ENCODE data around the gene SLC9A7.
"Not testable (repeated sequence)": the region's sequence is repeated elsewhere in the genome, so short reads cannot be mapped to it uniquely, and the experiment has no call there.

Gene SLC9A7

DNA sequence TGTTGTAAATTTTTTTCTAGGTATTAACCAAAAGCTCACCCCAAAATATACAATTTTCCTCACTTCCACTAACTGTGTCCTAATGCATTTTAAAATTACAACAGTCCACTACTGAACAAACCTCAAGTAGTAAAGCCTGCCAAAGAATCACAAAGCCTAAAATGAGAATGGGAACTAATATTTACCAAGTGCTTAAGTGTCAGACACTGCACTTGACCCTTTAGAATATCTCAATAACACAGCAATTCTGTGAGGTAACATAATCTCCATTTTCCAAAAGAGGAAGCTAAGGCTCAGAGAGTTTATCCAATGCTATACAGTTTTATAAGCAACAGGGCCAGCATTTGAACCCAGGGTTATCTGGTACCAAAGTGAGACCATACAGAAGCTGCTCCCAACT, 4.9 kb downstream of the SLC9A7 start:
- DNase-seq (ENCODE audit: low read depth) = no peak

DNA sequence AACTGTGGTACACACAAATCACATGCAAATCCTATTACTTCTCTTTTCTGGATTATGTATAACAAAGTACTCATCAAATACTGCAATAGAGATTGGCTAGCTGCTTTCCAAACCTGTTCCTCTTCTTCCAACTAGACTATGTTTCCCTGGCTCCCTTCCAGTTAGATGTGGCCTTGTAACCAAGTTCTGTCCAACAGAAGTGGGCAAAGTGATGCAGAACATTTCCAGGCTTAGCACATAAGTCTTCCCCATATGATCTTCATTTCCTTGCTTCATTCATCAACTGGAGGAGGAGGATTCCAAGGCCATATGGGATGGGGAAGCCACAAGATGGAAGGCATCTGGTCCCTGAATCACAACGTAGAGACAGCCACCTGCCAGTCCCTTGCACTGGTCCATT, 8.0 kb downstream of the SLC9A7 start:
- DNase-seq (ENCODE audit: low read depth) = no peak

GRCh38 chrX:46744009-46744408, 14.9 kb downstream of the SLC9A7 start:
- DNase-seq (ENCODE audit: low read depth) = no peak

DNA sequence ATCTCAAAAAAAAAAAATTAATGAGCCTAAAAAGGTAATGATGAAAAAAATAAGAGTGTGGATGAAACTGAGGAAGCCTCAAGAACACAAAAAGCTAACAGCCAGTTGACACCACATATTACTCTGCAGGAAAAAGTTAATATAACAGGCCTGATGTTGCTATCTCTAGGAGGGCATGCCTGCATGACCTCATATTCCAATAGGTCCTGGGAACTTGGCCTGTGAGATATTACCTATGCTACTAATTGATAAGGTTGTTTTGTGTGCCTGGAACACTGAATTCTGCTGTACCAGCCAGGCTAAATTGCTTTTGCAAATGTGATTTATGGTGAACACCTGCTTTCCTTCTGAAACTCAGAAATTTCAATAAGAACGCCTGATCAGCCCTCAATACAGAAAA, 15.9 kb downstream of the SLC9A7 start:
- DNase-seq (ENCODE audit: low read depth) = no peak

DNA sequence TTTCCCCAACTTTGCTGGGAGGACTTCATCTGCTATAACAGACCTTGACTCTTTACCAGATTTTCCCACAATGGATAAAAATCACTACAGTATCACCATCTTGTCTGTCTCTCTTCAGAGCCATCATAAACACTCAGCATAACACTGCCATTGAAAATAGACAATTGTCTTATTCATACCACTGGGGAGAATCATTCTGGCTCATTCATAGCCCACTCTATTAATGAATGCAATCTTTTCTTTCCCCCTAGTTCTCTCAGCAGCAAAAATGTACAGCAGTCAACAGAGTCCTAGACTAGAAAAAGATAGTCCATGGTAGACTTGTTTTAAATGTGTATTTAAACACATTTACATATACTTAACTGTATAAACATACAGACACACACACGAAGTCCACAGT, 19.2 kb downstream of the SLC9A7 start:
- no peak for DNase-seq (ENCODE audit: low read depth)

GRCh38 chrX:46737462-46737861, 21.5 kb downstream of the SLC9A7 start:
- no peak for DNase-seq (ENCODE audit: low read depth)

DNA sequence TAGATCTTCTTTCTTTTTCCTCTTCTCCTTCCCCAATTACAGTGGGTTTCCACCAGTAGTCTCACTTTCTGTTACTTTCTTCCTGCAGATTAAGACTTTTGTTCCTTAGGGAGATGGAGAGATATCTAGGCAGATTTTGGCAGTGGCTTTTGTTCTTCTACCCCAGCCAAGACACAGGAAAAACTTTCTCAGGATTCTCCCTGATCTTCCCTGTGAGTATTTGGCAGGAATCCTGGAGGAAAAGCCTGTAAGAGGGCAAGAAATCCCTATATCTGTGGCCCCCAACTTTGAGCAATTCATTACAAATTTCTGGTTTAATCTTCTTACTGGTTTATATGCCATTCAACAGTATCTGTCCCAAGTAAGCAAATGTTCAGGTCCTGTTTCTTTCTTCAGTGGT, 21.9 kb downstream of the SLC9A7 start:
- DNase-seq (ENCODE audit: low read depth) = no peak

GRCh38 chrX:46735622-46736021, 23.3 kb downstream of the SLC9A7 start:
- no peak for DNase-seq (ENCODE audit: low read depth)

DNA sequence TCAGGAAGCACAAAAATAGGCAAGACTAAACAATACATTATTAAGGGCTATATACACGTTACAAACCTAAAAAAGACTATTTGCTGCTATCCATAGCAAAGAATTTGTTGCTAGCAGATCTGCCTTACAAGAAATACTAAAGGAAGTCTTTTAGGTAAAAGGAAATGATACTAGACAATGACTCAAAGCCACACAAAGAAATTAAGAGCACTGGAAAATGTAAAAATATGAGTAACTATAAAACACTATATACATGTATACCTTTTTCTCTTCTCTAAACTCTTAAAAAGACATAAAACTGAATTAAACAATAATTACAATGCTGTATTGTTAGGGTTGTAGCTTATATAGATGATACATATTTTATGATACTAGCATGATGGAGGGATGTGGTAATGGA, 25.7 kb downstream of the SLC9A7 start:
- DNase-seq (ENCODE audit: low read depth) = no peak

GRCh38 chrX:46730765-46731164, 28.2 kb downstream of the SLC9A7 start:
- DNase-seq (ENCODE audit: low read depth) = no peak

DNA sequence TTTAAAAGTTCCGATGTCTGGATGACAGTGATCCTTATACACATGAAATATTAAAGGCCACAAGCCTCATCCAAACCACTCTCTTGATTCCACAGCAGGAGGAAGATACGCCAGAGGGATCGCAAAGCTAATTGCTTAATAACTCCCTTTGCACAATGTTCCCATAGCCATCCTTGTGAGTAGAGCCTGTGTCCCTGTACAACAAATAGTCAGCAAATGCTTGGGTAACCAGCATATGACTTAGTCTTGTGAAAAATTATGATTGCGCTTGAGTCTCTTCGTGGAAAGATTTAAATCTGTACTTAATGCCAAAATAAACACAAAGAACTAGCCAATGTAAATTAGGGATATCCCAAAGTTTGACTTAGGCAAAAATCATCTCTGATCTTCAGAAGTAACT, 31.5 kb downstream of the SLC9A7 start:
- no peak for DNase-seq (ENCODE audit: low read depth)

GRCh38 chrX:46723569-46723927, 35.4 kb downstream of the SLC9A7 start:
- DNase-seq (ENCODE audit: low read depth) = not testable (repeated sequence)

- DNase-seq (ENCODE audit: low read depth) = no peak
Measured at GRCh38 chrX:46722742-46723568, 36.0 kb downstream of the SLC9A7 start.

GRCh38 chrX:46716796-46717195, 42.1 kb downstream of the SLC9A7 start:
- no peak for DNase-seq (ENCODE audit: low read depth)

DNA sequence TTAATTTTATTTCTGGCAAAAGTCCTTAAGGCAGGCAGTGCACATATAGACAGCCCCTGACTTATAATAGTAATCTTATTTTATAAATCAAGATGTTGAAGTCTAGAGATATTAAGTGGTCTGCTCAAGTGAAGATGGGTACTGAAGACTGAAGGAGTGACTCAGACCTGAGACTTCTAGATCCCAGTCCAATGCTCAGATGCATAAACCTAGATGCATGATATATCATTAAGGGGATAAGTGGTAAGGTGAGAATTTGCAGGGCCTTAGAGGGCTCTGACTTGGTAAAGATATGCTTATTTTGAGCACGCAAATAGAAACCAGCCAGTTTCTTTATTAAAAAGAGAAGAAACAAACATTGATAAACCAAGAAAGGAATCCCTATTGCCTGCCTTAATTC, 42.9 kb downstream of the SLC9A7 start:
- DNase-seq (ENCODE audit: low read depth) = no peak

DNA sequence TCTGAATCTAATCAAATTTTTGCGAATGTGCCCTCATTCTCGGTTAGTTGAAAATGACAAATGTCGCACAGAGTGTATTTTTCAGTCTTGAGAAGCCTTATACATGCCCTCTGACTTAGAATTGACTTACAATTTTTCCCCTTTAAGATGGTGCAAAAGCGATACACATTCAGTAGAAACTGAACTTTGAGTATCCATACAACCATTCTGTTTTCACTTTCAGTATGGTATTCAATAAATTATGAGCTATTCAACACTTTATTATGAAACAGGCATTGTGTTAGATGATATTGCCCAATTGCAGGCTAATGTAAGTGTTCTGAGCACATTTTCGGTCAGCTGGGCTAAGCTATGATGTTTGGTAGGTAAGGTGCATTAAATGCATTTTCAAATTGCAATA, 43.4 kb downstream of the SLC9A7 start:
- no peak for DNase-seq (ENCODE audit: low read depth)

- DNase-seq (ENCODE audit: low read depth) = no peak
Measured at GRCh38 chrX:46713672-46714490, 45.0 kb downstream of the SLC9A7 start.

GRCh38 chrX:46712764-46713163, 46.2 kb downstream of the SLC9A7 start:
- DNase-seq (ENCODE audit: low read depth) = no peak

DNA sequence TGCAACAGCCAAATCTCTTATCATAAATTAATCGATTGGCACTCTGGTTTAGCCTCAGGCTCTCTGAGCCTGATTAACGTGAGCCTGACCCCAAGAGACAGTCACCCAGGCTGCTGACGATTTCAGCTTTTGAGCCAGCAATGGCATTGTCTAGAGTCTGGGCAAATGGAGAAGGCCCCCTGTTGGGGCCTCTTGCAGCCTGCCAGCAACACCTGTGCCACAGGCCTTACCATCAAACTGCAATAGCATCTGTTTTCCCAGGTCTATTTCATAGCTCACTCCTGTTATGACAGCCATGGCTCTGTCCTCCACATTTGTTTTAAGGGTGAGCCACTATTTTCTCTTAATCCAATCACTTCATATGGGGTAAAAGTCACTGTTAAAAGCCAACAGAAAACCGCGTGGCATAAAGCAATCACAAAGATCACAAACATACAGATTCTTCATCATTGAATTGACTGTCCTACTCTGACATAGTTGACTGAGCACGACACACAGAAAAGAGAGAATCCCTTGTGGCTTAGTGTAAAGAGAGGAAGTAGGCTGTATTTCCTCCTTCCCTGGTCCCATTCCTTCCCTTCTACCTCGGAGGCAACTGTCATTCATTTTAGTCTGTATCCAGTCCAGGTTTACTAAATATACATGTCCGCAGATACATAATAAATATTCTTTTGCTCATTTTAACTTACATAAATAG, 47.8 kb downstream of the SLC9A7 start:
- DNase-seq (ENCODE audit: low read depth) = no peak

- no peak for DNase-seq (ENCODE audit: low read depth)
Measured at GRCh38 chrX:46710425-46710824, 48.5 kb downstream of the SLC9A7 start.

GRCh38 chrX:46707274-46707965, 51.5 kb downstream of the SLC9A7 start:
- no peak for DNase-seq (ENCODE audit: low read depth)

GRCh38 chrX:46704767-46705386, 54.0 kb downstream of the SLC9A7 start:
- DNase-seq (ENCODE audit: low read depth) = no peak

Measured in stimulated activated CD8-positive, alpha-beta memory T cell treated with anti-CD3 and anti-CD28 coated beads, Interleukin-15, amount 100 ng/mL, for 24 hours (primary cell).